Thyroid gland (tissue), 4 donors: ENCODE data around the gene CD300E.

Source experiments
- CTCF ChIP-seq, 6 experiments: fragments of 200-600 bp in 3 of 6; fragments of 450-650 bp in 3 of 6; sonication (generic) in 3 of 6; IDR thresholded peaks; one replicate each; pipeline ENCODE4 v1.5.1; 2016 to 2019; ENCODE audit warnings: antibody characterized with exemption in 6 of 6, mild to moderate bottlenecking in 2 of 6, inconsistent platforms in 1 of 6, moderate library complexity in 1 of 6
- POLR2A ChIP-seq, 2 donors: fragments of 450-650 bp; IDR thresholded peaks; one replicate each; pipeline ENCODE4 v1.6.1; 2017; ENCODE audit warnings: antibody characterized with exemption in 2 of 2, mild to moderate bottlenecking in 2 of 2, moderate library complexity in 1 of 2

GRCh38 chr17:74605361-74605760, 18.2 kb downstream of the CD300E start:
- no peak for TF ChIP-seq CTCF (IDR thresholded peaks at IDR 0.05)
- TF ChIP-seq POLR2A (IDR thresholded peaks at IDR 0.05) = no peak
